RPMI7951 (cell line): Measurements from ENCODE around the gene TTC4. TPM values are rescaled to one million over a fixed set of nuclear protein-coding genes. Genes with fewer than 3 reads are reported as not detected.
"Not testable (repeated sequence)": the region's sequence is repeated elsewhere in the genome, so short reads cannot be mapped to it uniquely, and the experiment has no call there.

Source experiments
- DNase-seq: peaks from one replicate; pipeline ENCODE4 v3.0.0-alpha.2; 2012; ENCODE audit warnings: low read depth
- total RNA-seq: library from RNA; depleted of rRNA; stranded (reverse); fragments of >200 nt; shearing (Covaris generic); gene quantifications from 2 replicates; pipeline ENCODE4 v1.2.3, GENCODE V29; 2014

The TTC4 gene
- total RNA-seq, 1 experiment from 2014 or later, result 24.0 TPM

DNA sequence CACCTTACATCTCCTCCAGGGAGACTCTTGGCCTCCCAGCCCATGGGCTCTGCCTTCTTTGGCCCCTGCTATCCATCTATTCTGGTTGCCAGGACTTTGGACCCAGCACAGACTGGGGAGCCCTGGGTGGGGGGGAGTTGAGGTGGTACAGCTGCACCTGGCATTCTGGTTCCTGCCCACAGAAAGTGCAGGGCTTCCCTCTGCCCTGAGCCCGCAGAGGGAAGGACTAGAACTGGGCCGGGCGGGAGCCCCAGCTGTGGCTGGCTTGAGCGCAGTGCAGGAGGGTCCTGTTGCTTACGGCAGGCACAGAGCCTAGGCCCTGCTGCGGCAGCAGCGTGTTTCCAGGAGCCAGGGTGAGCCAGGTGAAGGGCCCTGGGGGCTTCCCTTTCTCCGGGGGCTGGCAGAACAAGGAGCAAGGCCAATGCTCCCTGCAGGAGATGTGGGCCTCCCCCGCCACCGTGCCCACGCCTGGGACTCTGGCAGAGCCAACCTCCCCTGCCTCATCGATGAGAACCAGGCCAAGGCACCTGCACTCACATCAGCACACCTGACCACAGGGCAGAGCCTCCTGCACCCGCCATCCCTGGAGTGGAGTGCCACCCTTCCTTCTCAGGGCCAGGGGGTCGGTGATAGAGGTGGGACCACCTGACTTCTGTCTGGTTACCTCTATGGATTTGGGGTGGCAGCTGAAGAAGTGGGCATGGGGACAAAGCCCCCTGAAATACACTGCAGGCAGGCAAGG lies 32.6 kb downstream of the TTC4 start:
- DNase-seq, result no peak

DNA sequence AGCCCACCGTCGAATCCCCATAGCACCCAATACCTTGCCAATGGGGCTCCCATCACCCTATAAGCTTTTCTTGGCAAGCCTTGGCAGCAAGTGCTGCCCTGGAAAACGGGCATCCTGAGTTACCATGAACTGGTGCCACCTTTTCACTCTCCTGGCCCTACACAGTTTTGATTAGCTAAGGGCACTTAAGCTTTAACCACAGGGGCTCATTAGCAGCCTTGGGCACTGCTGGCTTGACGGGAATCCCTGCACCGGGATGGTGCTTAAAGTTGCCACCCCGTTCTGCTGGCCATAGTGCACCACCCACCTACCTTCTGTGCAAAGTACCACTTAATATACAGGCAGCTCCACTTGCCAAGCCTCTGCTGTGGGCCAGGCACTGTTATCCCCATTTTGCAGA lies 34.9 kb downstream of the TTC4 start:
- DNase-seq, result no peak

DNA sequence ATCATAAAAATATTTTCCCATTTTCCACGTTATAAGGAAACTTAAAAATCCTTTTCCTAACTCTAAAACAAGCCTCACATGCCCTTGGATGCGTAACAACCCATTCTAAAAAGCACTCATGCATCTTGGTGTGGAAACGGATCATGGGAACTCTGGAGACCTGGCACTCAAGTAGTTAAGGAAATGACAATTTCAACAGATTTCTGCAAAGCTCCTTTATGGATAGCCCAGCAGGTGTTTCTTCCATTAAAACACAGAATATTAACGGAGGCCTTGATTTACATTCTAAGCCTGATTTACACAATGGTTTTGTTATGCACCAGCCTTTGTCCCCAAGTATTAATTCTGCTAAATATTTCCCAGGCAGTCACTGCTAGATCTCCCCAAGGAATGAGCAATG lies 35.8 kb downstream of the TTC4 start:
- DNase-seq, result no peak

DNA sequence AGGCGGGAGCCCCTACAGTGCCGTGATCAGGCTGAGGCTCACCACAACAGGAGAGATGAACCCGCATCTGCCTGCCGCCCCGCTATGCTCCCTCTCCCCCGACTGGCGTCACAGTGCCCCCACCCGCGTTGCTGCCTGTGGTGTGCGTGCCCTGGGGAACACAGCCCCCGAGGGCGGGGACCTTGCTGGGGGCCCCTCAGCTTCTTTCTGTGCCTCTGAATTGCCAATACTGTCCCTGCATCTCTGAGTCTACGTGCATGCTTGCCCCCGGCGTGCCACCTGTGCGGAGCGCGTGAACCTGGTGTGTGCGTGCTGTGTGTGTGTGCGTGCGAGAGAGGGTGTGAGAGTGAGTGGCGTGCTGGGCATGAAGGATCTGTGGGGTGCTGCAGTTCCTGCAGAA lies 38.4 kb downstream of the TTC4 start:
- no peak for DNase-seq

DNA sequence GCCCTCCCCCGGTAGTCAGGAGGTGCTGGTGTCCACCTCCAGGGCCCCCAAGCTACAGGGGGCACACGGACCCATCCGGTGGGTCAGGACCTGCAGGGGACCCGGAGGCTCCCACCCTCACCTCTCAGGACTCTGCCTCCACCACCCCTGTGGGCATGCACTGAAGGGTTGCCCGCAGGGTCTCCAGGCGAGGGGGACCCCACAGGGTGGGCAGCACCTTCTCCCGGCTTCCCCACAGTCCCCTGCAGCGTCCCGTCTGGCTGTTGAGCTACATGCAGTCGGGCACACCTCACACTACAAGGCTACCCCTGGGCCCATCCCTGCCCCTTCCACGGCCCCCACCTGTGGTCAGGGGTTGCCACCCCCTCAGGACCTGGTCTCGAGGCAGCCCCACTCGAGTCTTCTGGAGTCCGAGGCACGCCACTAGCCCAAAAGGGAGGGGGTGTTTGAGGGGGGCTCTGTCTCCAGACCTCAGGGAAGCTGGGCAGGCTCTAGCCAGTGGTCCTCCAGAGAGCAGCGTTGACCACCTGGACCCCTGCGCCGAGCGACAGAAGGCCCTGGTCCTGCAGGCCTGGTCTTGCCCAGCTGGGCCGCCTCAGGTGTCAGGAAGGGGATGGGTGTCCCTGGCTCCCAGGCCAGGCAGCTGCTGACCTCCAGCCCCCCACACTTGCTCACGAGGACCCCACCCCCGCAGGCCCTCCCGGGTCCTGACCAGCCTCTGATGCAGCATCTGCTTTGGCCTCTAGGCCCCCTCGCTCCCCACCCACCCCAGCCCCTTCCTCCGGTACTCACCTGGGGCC lies 39.0 kb downstream of the TTC4 start:
- no peak for DNase-seq

DNA sequence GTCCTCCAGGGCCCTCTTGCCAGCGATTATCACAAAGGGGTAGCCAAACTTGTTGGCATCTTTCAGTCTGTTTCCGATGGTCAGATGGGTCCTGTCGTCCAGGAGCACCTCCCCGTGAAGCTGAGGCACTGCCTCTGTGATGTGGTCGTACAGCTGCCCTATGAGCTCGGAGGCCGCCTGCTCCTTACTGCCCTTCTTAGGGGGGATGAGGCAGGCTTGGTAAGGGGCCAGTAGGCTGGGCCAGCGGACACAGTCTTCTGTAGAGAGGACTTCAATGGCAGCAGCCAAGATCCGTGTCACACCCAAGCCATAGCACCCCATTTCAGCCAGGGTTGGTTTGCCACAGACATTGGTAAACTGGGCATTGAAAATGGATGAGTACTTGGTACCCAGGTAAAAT lies 42.2 kb downstream of the TTC4 start:
- DNase-seq, result no peak

DNA sequence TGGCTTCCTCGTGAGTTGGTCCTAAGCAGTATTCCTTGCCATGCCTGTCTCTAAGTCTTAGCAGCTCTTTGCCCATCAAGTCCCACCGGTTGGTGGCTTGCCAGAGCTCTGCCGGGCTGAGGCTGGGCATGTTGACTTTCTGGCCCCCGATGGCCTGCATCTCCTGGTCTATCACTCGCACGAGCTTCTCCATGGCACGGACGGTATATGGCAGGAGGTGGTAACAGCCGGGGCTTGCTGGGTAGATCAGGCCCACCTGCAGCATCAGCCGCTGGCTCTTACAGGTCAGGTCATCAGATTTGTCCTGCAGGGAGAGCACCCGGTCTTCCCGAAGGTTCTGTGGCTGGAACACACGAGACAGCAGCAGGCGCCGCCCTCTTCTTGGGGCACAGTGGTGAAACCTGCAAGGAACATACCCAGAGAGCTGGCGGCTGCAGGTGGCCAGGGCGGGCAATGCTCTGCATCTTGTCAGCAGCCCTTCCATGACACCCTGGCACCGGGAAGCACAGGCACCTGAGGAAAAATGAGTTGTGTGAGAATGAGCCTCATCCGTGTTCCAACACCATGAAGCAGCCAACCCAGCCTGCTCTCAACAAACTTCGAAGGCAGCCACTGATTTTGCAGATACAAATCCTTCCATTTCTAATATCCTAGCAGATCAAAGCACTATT lies 43.2 kb downstream of the TTC4 start:
- DNase-seq, result no peak

DNA sequence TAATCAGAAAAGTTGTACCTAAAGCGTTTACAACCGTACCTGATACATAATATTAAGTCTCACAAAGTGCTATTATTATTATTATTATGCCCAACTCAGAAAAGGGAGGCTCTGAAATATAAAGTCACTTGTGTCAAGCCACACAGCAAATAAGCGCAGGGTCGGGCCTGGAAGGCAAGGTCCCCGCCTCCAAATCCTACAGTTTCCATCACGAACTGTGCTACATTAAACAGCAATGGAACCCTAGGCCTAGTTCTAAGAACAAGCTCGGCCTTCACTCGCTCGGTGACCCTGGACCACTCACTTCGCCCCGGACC lies 48.1 kb downstream of the TTC4 start:
- DNase-seq, result peak; percentile 4

DNA sequence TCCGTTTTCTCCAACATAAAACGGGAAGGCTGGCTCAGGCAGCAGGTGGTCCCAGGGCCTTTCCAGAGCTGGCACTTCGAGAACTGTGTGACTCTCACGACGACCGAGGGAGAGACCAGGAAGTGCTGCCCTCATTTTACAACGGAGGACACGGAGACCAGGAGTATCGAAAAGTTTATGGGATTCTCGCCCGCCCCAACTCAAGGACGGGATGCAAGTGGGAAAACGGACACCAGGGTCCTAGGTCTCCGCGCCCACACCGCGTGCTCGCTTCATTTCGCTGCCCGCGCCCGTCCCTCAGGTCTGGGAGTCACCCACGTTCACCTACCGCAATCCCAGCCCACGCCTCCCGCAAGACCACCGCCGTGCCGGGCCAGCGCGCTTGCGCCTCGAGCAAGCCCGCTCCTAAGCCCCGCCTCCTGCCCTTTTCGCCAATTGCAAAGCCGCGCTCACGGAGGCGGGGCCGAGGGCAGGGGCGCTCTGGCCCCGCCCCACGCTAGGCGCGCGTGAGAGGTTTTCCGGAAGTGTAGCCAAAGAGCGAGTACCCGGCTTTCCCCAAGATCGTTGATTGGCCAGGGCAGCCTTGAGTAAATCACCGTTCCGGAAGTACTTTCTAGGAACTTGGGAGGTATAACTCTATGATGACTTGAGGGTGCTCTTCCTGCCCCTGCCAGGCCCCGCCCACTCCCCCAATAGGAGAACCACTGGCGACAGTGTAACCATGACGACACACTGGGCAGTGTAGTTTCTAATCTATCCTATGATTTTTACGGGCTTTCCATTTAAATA lies 48.7 kb downstream of the TTC4 start, which contains the start of gene PARS2:
Gene PARS2 (minus strand): TSS at position 391 of the 789 bp plus-strand sequence. CDS start 5,362 bp downstream, outside the sequence.
- peak; percentile 100 for DNase-seq

DNA sequence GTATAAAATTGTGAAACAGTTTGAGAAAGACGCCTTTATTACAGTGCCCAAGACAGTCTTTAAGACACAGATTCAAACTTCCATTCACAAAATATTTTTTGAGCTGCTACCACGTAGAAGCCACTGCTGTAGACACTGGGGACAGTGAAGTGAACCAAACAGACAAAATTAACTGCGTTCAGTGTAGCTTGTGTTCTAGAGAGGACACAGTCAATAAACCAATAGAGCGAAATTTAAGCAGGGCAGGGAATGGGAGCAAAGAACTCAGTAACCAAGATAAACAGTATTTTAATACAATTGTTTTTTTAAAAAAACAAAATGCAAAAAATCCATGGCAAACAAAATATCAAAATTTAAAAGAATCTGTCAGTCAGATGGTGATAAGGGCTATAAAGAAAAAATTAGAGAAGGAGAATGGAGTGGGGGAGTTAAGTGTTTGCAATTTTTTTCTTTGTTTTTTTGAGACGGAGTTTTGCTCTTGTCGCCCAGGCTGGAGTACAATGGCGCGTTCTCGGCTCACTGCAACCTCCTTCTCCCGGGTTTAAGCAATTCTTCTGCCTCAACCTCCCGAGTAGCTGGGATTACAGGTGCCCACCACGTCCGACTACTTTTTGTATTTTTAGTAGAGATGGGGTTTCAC lies 49.4 kb downstream of the TTC4 start:
- DNase-seq, result no peak

DNA sequence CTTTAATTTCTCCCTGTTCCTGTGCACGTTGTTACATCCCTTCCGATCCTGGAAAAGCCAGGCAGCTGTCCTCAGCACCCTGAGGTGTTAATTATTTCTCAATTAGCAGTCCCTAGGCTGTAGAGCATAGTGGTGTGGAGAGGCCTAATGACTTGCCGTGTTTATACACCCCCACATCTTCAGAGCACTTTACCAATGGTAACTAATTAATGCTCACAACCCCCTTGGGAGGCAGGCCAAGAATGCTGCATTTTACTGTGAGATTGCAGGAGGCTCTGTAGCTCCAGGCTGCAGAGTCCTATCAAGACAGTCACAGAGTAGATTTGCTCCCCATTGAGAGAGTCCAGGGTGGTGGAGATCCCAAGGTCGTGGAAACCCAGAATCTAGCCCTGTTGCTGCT lies 51.1 kb downstream of the TTC4 start:
- no peak for DNase-seq

DNA sequence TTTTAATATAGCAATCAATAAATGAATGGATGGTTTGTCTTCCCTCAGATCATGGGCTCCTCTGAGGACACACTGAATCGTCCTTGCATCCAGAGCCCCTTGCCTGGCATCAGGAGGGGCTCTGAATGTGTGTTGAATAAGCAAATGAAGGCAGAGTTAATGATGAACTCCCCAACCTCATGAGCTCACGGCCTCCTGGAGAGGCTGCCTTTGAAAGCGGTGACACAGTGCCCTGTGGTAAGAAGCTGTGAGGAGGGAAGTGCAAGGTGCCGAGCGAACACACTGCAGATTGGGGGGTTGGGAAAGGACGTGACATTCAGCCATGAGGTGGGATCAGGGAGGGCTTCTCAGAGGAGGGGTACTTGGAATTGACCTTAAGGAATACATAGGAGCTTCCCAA lies 51.9 kb downstream of the TTC4 start:
- DNase-seq, result no peak

DNA sequence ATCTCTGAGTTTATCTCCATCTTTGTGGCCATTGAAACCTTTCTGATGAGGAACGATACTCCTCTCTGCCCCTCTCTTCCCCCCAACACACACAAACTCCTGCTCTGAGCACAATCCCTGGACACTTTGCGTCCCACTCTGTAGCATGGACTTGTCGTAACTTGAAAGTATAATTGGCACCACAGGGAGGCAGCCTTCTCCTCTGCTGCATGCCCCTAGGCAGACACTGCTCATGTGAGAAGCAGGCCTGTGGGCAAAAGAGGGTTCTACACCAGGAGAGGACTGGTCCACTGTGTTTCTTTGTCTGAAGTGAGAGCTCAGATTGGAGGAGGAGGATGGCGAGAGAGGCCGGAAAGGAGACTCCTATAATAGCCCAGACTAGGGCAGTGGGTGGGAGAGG lies 52.4 kb downstream of the TTC4 start:
- no peak for DNase-seq

DNA sequence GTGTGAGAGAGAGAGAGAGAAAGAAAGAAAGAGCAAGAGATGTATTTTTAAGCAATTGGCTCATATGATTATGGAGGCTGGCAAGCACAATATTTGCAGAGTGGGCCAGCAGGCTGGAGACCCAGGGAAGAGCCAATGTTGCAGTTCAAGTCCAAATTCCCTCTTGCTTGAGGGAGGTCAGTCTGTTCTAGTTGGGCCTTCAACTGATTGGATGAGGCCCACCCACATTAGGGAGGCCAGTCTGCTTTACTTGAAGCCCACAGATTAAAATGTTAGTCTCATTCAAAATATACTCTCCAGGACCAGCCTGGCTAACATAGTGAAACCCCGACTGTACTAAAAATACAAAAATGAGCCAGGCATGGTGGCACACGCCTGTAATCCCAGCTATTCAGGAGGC lies 57.3 kb downstream of the TTC4 start:
- no peak for DNase-seq

DNA sequence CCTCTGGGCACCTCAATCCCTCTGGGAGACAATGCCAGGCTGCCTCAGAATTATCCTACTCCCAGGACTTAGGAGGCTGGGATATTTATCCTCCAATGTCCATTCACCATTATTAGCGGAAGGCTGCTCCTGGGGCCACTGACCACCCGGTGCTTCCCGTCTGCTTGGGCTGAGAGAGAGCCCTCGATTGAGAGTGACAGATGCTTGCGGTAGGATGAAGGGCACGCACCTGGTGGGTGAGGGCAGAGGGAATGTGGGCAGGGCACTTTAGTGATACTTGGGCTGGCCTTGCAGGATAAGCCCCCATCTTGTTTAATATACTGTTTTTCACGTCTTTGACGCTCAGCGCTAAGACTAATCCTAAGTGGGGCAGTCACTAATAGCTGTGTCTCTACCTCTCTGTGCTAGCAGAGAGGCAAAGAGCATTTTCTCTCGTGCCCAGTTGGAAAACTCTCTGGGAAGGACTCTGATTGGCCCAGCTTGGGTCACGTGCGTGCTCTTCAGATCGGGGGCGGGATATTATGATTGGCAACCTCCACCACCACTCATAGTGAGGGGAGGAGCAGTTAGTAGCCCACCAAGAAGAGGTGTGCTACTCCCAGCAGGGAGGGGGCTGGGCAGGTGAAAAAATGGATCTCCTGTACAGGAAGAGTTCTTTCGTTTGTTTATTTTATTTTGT lies 59.3 kb downstream of the TTC4 start:
- peak; percentile 36 for DNase-seq

DNA sequence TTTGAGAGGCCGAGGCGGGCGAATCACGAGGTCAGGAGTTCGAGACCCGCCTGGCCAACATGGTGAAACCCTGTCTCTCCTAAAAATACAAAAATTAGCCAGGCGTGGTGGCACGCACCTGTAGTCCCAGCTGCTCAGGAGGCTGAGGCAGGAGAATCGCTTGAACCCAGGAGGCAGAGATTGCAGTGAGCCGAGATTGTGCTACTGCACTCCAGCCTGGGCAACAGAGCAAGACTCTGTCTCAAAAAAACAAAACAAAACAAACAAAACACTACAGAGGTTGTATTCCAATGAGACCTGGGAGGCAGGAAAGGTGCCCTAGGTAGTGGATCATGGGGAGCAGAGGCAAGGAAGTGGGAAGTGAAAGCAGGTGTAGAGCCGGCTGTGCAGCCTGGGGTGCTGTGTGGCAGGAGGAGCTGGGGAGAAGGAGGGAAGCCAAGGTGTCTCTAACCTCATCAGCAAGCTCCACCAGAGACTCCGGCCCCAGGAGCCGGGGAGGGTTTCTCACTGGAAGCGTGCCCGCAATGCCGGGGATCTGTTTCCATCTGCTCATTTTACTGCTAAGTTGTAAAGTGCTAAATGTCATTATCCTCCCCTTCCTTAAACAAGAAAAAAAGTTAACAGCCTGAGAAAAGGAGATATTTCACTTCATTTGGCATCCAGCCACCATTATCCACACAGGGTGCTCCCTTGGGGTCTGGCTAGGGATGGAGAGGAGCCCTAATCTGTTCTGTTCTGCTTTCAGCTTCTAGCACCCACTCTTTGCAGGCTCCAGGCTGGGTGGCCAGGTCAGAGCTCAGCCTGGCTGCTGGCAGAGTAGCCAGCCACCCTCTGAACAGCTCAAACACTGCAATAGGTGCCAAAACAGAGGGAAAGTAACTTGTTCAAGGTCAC lies 60.4 kb downstream of the TTC4 start:
- not testable (repeated sequence) for DNase-seq

DNA sequence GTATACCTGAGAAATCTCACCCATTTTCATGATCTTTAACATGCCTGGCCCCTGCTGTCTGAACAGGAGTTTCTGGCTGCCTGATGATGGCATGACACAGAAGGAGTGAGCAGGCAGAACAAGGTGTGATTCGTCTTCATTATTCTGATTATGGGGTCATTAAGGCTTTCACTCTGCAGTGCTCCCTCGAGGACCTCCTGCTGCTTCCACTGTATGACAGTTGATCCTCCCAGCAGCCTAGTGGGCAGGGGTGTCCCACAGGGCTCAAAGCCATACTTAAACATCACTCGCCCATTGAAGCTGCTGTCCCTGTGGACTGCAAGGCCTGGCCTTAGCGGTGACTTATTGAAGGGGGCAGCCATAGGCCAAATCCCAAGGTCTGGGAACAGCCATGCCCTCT lies 61.4 kb downstream of the TTC4 start:
- no peak for DNase-seq

DNA sequence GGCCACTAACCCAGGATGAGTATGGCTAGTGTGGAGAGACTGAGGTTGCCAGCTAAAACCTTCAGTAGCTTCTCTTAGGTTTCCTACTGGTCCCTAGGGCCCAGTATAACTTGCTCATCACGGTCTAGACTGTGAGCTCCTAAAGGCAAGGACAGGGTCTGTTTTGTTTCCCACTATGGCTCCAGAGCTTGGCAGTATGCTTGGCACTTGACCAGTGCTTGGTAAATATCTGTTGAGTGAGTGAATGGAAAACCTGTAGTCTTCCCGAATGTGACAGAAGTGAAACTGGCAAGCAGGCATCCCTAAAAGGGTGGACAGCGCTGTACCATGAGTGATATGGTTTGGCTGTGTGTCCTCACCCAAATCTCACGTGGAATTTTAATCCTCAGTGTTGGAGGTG lies 61.8 kb downstream of the TTC4 start:
- no peak for DNase-seq

DNA sequence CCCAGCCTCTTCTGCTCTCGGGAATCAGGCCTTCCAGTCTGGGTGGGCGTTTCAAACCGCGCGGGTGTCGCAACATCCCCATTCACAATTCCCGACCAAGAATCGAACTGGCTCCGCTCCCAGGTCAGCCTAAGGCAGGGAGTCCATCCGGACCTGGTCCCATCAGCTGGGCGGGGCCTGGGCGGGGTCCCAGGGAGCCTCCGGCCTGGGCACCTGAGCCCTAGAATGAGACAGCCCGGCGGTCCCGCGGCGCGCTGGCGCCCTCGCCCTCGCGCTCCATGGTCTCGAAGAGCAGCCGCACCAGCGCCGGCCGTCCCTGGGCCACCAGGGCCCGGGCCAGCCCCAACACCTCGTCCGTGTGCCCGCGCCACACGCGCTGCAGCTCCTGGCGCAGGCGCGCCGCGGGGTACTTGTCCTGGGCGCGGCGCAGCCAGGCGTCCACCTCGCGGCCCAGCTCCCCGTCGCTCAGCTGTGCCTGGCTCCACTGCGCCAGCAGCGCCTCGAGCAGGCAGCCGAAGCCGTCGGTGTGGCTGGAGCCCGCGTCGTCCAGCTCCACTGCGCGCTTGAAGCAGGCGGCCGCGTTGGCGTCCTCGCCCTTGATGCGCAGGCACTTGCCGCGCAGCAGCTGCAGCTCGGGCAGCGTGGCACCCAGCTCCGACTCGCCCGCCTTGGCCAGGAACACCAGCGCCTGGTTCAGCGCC lies 65.5 kb downstream of the TTC4 start:
- DNase-seq, result no peak
